ENCODE measurements around the gene ANO9.
"Not testable (repeated sequence)": the region's sequence is repeated elsewhere in the genome, so short reads cannot be mapped to it uniquely, and the experiment has no call there.

Gene ANO9

GRCh38 chr11:416757-417621, 24.8 kb downstream of the ANO9 start:
- no peak for TF ChIP-seq CTCF (IDR thresholded peaks at IDR 0.05; ENCODE audit: extremely low read depth, insufficient read depth, missing control alignments)
- in situ Hi-C loops (cut with MboI; ENCODE audit: low pct_unique_long_range_greater_than_20kb, low sequenced_read_pairs, unreplicated experiment): no loop called here
- no peak for DNase-seq (ENCODE audit: low spot score)

- in situ Hi-C loops (cut with MboI; ENCODE audit: low pct_unique_long_range_greater_than_20kb, low sequenced_read_pairs, unreplicated experiment): no loop called here
- TF ChIP-seq CTCF (IDR thresholded peaks at IDR 0.05; ENCODE audit: extremely low read depth, insufficient read depth, missing control alignments): no peak
- DNase-seq (ENCODE audit: low spot score): no peak
These were observed 25.6 kb downstream of the ANO9 start for GRCh38 chr11:416051-416756.

- no peak for DNase-seq (ENCODE audit: low spot score)
- in situ Hi-C loops (cut with MboI; ENCODE audit: low pct_unique_long_range_greater_than_20kb, low sequenced_read_pairs, unreplicated experiment): no loop called here
- TF ChIP-seq CTCF (IDR thresholded peaks at IDR 0.05; ENCODE audit: extremely low read depth, insufficient read depth, missing control alignments): no peak
These were observed 26.2 kb downstream of the ANO9 start for GRCh38 chr11:415640-416041.

GRCh38 chr11:414318-414857, 27.4 kb downstream of the ANO9 start:
- DNase-seq (ENCODE audit: low spot score): no peak

GRCh38 chr11:413120-414081, 28.4 kb downstream of the ANO9 start:
- no peak for TF ChIP-seq CTCF (IDR thresholded peaks at IDR 0.05; ENCODE audit: extremely low read depth, insufficient read depth, missing control alignments)
- in situ Hi-C loops (cut with MboI; ENCODE audit: low pct_unique_long_range_greater_than_20kb, low sequenced_read_pairs, unreplicated experiment): no loop called here
- DNase-seq (ENCODE audit: low spot score): no peak

More at GRCh38 chr11:414318-414857, 27.4 kb downstream of the ANO9 start:
- TF ChIP-seq CTCF (IDR thresholded peaks at IDR 0.05; ENCODE audit: extremely low read depth, insufficient read depth, missing control alignments): no peak
- in situ Hi-C loops (cut with MboI; ENCODE audit: low pct_unique_long_range_greater_than_20kb, low sequenced_read_pairs, unreplicated experiment): no loop called here

- TF ChIP-seq CTCF (IDR thresholded peaks at IDR 0.05; ENCODE audit: extremely low read depth, insufficient read depth, missing control alignments): no peak
- DNase-seq (ENCODE audit: low spot score): no peak
- in situ Hi-C loops (cut with MboI; ENCODE audit: low pct_unique_long_range_greater_than_20kb, low sequenced_read_pairs, unreplicated experiment): no loop called here
These were observed 29.1 kb downstream of the ANO9 start for GRCh38 chr11:412641-413119.

- DNase-seq (ENCODE audit: low spot score); in situ Hi-C loops (cut with MboI; ENCODE audit: low pct_unique_long_range_greater_than_20kb, low sequenced_read_pairs, unreplicated experiment): not testable (repeated sequence)
These were observed 30.3 kb downstream of the ANO9 start for GRCh38 chr11:411520-411919.

GRCh38 chr11:410711-411110, 31.1 kb downstream of the ANO9 start:
- in situ Hi-C loops (cut with MboI; ENCODE audit: low pct_unique_long_range_greater_than_20kb, low sequenced_read_pairs, unreplicated experiment); DNase-seq (ENCODE audit: low spot score): not testable (repeated sequence)
